Fibroblast of mammary gland (primary cell): ENCODE results near the gene CYP17A1.

Experiments
- DNase-seq: peaks from one replicate; pipeline ENCODE4 v3.0.0-alpha.2; 2010; ENCODE audit warnings: low read depth
- H3K4me3 ChIP-seq: 2 replicates; pipeline ENCODE4 v1.5.1; 2011; ENCODE audit warnings: low read depth, mild to moderate bottlenecking, low read length, moderate library complexity; ENCODE audit not compliant: control insufficient read depth
- TF ChIP-seq, protein P1 (sequence below): conservative IDR thresholded peaks from 2 replicates; pipeline ENCODE4 v1.5.1; 2011; ENCODE audit warnings: low read depth, low read length, inconsistent platforms; ENCODE audit not compliant: control insufficient read depth, insufficient read depth

Gene CYP17A1

DNA sequence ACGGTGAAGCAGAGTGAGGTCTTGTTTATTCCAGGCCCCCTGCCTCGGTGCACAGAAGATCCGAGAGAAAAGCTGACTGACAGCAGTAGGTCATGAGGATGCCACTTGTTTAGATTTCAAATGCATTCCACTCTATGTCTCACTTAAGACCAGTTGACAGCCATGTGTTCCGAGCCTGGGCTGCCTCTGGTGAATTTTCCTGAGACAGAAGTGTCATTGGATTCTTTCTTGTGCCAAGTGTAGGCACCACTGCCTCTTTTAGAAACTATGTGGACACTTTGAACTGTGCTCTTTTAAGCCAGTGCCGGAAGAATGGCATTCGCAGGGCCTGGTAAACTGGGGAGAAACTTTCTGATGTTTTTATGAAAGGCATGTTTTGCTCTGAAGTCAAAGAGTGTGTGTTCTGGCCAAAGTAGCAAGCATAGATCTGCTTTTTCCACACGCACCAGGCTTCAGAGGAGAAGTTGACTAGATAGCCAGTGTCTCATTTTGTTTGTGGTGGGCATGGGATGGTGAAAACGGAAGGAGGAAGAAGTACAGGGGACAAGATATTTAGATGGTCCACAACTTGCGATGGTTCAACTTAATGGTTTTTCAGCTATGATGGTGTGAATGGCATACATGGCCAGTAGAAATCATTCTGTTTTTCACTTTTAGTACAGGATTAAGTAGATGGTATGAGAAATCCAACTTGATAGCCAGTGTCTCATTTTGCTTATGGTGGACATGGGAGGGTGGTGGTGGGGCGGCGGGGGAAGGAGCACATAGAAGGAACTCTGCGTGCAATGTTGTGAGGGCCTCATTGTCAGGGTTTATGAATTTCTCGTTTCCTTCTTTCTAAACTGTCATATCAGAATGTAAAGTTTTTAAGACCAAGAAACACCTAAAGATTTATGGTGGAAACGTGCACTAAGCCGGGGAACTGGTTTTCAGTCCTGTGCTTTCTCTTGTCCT is 41.5 kb downstream of the CYP17A1 start:
- no peak for DNase-seq
- TF ChIP-seq, protein P1, sequence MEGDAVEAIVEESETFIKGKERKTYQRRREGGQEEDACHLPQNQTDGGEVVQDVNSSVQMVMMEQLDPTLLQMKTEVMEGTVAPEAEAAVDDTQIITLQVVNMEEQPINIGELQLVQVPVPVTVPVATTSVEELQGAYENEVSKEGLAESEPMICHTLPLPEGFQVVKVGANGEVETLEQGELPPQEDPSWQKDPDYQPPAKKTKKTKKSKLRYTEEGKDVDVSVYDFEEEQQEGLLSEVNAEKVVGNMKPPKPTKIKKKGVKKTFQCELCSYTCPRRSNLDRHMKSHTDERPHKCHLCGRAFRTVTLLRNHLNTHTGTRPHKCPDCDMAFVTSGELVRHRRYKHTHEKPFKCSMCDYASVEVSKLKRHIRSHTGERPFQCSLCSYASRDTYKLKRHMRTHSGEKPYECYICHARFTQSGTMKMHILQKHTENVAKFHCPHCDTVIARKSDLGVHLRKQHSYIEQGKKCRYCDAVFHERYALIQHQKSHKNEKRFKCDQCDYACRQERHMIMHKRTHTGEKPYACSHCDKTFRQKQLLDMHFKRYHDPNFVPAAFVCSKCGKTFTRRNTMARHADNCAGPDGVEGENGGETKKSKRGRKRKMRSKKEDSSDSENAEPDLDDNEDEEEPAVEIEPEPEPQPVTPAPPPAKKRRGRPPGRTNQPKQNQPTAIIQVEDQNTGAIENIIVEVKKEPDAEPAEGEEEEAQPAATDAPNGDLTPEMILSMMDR, result no peak
- H3K4me3 ChIP-seq, result no peak overlapping the region

DNA sequence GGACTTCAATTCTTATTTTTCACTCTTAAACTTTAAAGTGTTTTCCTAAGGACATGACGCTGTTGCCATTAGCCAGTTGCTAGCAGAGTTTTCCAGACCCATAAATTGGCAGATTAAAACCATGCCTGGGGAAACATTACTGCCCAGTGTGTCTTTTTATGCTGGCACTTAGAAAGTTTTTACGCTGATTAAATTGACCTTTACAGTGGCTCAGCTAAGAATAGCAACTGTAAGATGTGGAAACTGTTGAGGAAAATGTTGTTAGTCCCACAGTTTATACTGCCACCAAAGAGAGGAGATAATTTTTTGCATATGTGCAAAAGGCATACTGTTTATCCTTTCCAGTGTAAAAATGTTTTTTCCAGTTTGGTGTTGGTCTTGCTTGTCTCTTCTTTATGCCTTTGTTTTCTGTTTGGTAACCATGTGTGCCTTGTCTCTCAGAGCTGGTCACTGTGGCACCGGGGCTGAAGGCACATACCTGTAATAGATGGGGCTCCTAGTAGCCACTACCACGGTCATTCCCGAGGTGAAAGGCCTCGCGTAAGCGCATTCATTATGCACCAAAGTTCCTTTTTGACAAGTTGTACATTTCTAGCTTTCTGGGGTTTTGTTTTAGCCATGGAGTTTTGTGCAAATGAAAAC is 45.3 kb downstream of the CYP17A1 start:
- H3K4me3 ChIP-seq, result no peak overlapping the region
- TF ChIP-seq, protein P1, result no peak
- DNase-seq, result no peak

DNA sequence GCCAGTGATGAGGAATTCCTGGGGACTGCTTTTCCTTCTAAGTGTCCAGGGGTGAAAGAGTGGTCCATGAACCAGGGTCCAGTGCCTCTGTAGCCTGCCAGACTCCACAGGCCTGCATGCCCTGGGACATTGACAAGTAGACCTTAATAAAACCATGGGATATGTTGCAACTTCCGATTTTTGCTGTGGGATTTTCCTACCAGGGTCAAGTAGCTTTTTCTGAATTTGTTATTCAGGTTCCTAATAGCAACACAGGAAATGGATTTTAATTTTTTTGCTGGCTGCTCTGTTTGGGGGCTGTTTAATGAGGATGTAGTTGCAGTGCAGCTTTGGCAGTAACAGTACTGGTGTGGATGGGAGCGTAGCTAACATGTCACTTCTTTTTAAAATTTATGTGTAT is 51.4 kb downstream of the CYP17A1 start:
- H3K4me3 ChIP-seq, result no peak overlapping the region
- TF ChIP-seq, protein P1, result no peak
- no peak for DNase-seq

DNA sequence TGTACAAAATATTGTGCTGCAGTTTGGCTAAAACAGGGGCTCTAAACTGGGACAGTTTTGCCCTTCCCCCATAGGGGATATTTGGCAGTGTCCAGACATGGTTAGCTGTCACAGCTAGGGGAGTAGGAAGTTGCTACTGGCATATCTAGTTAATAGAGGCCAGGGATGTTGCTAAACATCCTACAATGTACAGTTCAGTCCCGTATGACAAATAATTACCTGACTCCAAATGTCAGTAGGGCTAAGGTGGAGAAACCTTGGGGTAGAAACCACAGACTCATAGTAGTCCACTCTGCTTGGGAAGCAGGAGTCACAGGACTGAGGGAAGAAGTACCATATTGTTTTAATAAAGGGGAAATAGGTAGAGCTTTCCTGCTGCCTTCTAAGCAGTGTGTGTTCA is 53.6 kb downstream of the CYP17A1 start:
- TF ChIP-seq, protein P1, result no peak
- H3K4me3 ChIP-seq, result no peak overlapping the region

DNA sequence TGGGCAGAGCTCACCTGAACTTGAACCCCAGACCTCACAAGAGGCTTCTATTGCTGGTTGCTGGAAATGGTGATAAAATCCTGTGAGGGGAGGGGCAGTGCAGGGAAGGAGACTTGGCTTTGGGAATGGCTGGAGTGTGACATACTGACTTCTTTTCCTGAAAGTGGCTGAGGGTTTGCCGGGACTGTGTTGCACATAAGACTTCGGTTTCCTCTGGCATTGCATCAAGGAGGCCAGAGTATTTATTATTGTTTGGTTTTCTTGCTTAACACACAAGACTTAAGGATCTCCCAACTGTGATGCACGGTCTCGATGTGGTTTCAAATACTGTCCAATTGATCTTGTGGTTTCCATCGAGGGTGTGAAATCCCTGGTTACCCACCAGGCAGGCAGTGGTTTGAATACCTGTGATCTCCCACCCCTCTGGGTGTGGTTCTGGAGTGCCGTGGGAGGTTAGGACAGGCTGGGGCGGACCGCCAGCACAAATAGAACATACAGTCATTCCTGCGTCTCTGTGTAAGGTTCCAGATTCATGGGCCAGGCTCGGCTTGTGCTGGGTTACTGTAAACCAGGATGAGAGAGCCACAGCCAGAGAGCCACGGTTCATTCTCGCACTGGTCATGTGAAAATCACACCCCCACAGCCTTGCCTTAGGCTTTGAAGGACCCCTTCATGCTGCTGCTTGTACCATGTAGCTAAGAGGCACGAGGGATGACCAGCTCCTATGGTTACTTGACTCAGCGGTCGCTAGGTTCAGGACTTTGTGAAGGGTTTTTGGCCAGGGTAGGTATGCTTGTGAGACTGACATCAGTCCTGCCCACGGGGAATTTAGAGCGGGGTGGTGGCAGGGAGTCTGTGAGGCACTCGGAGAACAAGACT is 54.3 kb downstream of the CYP17A1 start:
- peak overlapping the region; percentile 14 for H3K4me3 ChIP-seq
- peak; percentile 97 for DNase-seq
- TF ChIP-seq, protein P1, result no peak

More for the DNA sequence above, 53.6 kb downstream of the CYP17A1 start:
- DNase-seq, result peak; percentile 43

DNA sequence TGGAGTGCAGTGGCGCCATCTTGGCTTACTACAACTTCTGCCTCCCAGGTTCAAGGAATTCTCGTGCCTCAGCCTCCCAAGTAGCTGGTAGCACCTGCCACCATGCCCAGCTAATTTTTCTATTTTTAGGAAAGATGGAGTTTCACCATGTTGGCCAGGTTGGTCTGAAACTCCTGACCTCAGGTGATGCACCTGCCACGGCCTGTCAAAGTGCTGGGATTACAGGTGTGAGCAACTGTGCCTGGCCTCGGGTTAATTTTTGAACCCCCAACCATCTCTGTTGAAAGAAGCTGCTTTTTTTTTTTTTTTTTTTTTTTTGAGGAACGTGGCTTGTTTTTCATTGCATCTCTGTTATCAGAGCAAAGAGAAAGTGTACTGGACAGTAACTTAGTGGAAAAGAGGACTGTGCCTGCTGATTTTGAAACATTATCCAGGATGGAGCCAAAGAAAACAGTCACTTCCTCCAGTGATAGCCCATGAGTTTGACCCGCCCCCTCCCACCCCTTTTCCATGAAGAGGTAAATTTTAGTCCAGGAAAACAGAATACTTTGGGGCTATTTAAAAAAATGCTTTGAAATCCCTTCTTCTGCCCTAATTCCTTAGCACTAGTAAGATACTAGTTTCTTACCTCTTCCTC is 55.2 kb downstream of the CYP17A1 start:
- DNase-seq, result peak; percentile 66
- peak overlapping the region; percentile 14 for H3K4me3 ChIP-seq
- TF ChIP-seq, protein P1, result no peak
